ENCODE results near the gene DPP7. TPM values are rescaled to one million over a fixed set of nuclear protein-coding genes. Genes with fewer than 3 reads are reported as not detected.

DPP7 gene
- polyA plus RNA-seq, 3 donors, result 24.0 to 29.6 (median 27.7) TPM

DNA sequence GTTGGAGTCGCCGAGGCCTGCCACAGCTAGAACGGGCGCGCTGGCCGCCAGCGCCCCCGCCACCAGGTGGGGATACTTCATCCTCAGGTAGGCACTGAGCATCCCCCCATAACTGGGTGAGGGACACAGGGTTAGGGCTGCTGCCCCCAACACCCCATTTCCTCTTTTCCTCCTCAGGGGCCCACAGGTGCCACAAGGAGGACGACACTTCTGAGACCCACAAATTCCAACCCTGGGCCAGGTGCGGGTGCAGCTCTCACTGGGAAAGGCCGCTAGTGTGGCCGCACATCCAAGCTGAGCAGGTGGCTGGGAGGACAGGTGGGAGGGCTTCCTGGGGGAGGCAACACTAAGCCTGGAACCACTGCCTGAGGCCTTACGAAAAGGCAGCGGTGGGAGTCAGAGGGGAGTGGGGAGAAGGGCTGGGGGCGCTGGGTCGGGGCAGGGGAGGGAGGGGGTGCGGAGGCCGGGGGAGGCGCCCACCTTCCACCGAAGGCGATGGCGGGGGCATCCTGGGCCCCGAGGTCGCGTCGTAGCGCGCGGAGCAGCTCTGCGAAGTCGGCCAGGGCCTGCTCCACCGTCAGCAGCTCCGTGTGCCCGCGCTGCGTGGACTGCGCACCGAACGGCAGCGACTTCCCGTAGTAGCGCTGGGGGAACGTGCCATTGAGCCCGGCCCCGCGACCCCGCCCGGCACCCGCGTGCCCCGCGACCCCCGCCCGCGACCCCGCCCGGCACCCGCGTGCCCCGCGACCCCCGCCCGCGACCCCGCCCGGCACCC lies 961 bp downstream of the DPP7 start:
- DNase-seq, result no peak

DNA sequence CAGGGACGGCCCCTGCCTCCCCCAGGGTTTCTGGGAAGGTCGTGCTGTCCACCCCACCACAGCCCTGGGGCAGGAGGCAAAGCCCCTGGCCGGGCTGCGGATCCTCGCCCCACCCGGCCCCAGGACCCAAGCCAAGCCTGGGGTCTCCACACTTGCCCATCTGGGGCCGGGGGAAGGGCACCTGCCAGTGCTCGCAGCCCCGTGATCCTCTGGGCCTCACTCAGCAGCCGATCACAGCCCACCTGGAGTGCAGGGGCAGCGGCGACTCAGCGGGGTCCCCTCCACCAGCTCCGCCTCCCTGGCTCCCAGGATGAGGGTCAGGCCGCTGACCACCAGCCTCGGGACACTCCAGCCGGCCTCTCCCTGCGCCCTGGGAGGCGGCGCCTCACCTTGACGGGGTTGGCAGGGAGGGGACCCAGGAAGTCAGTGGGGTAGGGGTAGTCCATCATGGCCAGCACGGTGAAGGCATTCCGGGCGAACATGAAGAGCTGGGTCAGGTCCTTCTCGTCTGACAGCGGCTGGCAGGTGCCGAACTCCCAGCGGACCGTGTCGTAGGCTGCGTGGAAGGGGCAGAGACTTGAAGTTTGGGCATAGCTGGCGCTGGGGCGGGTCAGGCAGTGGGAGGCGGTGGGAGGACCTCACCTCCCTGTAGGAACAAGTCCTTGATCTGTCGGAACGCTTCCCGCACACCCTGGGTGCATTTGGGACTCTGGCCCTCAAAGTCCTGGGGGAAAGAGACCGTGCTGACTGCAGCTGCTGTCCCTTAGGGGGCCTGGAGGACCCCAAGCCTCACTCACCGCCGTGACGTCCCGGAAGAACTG lies 1.8 kb downstream of the DPP7 start:
- DNase-seq, result no peak

DNA sequence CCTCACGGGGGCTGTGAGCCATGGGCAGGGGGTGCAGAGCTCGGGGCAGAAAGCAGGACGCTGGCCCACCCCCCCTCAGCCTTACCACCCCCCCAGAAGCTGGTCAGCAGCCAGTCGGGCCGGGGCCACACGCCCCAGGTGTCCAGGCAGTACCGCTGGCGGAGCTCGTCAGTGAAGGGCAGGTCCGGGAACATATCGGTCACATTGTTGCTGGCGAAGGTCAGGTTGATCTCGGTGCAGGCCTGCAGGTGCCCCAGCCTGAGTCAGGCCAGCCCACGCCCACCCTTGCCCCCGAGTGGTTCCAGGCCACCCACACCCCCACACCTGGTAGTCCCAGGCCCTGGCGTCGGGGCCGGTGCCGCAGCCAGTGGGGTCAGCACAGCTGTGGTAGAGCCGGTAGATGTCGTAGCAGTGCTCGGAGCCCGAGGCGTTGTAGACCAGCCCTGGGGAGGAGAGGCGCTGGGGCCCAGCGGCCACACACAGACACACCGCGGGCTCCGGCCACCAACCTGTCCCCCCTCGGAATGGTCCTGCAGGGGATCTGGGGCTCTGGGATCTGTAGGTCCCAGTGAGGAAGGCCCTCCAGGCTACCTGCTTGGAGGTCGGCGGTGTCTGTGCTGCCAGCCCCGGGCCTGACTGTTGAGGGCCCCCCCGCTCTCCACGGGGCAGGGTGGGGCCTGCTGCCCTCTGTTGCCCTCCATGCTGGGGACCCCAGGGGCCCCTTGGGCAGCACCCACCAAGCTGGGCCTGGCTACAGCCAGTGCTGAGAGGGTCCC lies 2.6 kb downstream of the DPP7 start:
- DNase-seq, result no peak

DNA sequence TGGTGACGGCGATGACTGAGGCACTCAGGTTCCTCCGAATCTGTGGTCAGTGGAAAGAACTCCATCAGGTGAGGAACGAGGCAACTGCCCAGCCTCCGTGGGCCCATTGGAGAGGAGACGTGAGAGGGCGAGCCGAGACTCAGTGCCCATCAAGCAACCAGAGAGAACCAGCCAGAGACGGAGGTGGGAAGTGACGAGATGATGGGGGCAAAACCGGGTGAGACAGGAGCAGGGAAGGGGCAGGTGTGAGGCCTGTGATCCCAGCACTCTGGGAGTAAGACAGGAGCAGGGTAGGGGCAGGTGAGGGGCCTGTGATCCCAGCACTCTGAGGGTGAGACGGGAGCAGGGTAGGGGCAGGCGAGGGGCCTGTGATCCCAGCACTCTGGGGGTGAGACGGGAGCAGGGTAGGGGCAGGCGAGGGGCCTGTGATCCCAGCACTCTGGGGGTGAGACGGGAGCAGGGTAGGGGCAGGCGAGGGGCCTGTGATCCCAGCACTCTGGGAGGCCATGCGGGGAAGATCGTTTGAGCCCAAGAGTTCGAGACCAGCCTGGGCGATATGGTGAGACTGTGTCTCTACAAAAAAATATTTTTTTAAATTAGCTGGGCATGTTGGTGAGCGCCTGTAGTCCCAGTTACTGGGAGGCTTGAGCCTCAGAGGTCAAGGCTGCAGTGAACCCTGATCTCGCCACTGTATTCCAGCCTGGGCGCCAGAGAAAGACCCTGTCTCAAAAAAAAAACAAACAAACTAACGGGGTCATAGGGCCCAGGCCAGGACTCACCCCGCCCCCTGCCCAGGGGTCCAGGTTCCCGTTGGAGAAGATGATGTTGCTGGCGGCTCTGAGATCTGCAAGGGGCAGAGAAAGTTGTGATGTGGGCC lies 3.4 kb downstream of the DPP7 start:
- no peak for DNase-seq

DNA sequence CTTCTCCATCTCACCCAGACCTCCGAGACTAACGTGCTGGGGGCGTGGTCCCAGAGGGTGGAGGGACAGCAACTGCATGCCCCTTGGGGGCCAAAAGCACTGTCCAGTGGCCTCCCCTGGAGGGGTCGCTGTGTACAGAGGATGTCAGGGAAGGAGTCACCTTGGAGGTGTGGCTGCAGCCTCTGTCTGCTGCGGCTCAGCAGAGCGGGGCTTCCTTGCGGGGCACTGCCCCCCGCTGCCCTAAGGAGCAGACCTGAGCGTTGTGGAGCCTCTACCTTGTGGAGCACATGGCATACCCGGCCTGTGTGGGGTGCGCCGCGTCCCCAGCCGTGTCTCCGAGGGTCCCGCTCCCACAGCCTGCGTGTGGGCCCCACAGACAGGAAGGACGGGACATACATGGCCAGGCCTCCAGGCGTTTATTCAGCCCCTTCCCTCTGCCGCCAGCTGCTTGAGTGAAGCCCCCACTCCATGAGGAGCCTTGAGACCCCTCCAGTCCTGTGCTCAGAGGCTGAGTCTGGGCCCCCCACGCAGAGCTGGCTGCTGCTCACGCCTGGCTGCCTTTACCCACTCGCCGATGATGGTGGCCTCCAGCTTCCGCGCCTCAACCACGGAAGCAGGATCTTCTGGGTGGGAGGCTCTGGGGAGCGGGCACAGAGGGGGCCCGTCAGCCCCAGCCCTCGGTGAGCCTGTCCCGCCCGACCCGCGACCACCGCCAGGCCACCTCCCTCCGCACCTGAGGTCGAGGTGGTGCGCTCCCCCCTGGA lies 4.2 kb downstream of the DPP7 start:
- DNase-seq, result no peak

DNA sequence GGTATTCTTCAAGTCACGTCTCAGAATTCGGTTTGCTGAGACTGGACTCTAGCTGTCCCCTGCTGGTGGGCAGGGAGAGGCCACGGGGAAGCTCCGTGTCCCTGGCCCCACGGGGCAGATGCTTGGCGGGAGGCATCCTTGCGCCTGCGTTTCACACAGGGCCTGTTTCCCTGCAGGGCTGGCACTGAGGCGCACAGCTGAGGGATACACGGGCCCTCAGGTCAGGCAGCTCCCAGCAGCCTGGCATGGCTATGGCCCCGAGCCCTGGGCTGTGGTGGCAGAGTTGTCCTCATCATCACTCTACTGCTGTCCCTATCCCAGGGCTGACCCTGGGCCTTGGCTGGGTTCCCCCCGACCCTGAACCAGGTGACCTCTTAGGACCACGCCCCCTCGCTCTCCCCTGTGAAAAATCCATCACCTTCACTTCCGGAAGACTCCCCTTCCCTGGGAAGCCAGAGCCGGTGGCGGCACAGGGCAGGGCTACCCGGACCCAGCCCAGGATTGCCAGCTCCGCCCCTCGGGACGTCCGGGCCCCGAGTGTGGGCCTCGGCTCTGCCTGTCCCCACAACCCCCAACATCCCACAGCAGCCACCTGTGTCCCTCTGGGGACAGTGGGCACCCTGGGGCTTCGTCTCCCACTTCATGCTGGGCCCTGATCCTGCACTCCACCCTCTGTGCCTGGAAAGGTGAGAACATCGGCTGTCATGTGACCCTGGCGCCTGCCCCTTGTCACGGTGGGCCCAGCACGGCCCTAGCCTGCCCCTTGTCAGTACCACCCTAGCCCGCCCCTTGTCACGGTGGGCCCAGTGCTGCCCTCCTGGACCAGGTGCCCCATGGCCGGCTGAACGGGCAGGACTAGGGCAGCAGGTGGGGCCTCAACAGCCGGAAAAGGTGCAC lies 5.0 kb downstream of the DPP7 start:
- no peak for DNase-seq

DNA sequence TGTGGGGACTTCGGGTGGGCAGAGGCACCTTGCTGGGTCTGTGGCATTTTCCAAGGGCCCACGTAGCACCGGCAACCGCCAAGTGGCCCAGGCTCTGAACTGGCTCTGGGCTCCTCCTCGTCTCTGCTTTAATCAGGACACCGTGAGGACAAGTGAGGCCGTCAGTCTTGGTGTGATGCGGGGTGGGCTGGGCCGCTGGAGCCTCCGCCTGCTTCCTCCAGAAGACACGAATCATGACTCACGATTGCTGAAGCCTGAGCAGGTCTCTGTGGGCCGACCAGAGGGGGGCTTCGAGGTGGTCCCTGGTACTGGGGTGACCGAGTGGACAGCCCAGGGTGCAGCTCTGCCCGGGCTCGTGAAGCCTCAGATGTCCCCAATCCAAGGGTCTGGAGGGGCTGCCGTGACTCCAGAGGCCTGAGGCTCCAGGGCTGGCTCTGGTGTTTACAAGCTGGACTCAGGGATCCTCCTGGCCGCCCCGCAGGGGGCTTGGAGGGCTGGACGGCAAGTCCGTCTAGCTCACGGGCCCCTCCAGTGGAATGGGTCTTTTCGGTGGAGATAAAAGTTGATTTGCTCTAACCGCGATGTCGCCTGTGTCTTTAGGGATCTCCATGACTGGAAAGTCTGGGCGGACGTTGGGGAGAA lies 5.8 kb downstream of the DPP7 start:
- DNase-seq, result no peak

DNA sequence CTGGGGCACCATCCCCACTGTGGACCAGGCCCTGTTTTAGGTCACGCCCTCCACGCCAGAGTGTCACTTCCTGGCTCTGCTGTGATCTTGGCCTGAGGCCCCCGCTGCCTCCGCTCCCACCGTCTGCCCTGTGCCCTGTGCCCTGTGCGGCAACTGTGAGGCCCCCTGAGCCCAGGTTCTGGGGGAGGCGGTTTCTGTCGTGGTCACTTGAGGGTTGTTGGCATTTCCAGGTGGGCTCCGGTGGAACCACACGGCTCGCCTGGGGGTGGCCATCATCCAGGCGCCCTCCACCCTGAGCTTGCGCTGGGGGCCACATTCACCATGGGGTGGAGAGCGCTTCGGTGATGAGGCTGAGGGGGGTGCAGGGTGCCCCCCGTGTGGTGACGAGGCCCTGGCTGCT lies 6.6 kb downstream of the DPP7 start:
- no peak for DNase-seq

DNA sequence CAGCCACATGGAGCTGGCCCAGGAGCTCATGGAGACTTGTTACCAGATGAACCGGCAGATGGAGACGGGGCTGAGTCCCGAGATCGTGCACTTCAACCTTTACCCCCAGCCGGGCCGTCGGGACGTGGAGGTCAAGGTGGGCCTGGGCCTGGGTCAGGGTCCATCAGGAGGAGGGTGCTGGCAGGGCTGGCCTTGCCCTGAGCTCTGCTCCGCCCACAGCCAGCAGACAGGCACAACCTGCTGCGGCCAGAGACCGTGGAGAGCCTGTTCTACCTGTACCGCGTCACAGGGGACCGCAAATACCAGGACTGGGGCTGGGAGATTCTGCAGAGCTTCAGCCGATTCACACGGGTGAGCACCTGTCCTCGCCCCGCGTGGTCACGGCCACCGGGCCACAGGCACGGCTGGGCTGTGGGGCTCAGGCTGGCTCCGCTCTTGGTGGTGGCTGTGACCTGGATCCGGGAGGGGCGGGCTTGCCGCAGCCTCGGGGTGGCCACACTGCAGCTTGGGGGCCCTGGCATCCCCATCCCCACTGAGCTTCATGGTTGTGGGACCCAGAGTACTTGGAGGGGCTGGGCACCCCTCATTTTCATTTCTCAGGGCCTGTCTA lies 7.1 kb downstream of the DPP7 start:
- no peak for DNase-seq

DNA sequence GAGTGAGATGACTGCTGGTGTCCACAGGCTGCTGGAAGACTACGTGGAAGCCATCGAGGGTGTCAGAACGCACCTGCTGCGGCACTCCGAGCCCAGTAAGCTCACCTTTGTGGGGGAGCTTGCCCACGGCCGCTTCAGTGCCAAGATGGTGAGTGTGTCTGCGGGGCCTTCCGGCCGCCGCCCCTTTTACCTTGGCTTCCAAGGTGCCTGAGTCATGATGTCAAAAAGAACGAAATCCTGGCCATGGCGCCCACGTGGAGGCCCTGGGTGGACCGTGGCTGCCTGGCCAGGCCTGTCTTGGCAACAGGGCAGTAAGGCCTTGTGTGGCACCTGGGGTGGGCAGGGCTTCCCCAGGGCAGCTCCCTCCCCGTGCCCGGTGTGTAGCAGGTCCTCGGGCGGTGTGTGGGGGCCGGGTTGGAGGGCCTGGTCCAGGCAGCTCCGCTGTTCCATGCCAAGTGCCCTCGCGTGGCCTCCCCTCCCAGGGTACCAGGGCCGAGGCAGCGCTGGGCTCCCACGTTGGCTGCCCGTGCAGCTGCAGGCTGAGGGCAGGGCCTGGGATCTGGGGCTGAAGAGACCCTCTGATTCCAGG lies 7.8 kb downstream of the DPP7 start:
- DNase-seq, result no peak

DNA sequence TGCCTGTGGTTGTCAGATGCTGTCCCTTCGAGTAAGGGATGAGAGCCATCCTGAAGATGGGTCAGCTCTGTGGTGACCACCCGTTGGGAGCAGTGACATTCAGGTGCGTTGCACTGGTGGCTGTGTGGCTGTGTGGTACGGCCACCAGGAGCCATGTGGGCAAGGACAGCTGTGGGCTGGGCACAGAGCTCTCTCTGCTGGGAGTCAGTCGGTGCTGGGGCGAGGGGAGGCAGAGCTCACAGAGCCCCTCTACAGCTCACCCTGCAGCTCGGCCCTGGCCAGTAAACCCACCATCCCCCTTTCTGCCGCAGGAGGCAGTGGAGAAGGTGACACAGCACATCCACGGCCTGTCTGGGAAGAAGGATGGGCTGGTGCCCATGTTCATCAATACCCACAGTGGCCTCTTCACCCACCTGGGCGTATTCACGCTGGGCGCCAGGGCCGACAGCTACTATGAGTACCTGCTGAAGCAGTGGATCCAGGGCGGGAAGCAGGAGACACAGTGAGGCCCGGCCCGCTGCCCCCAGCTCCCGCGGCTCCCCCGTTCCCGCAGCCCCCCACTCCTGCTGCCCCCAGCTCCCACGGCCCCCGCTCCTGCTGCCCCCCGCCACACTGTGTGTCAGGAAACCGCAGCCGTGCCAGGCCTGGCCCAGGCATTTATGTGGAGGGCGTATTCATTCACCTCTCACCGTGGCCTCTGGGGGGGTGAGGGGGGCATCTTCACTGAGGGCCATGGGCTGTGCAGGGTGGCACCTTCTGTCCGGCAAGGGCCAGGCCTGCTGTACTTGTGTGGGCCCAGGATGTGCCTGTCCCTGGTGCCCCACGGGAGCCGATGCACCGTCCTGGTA lies 8.5 kb downstream of the DPP7 start:
- DNase-seq, result no peak

DNA sequence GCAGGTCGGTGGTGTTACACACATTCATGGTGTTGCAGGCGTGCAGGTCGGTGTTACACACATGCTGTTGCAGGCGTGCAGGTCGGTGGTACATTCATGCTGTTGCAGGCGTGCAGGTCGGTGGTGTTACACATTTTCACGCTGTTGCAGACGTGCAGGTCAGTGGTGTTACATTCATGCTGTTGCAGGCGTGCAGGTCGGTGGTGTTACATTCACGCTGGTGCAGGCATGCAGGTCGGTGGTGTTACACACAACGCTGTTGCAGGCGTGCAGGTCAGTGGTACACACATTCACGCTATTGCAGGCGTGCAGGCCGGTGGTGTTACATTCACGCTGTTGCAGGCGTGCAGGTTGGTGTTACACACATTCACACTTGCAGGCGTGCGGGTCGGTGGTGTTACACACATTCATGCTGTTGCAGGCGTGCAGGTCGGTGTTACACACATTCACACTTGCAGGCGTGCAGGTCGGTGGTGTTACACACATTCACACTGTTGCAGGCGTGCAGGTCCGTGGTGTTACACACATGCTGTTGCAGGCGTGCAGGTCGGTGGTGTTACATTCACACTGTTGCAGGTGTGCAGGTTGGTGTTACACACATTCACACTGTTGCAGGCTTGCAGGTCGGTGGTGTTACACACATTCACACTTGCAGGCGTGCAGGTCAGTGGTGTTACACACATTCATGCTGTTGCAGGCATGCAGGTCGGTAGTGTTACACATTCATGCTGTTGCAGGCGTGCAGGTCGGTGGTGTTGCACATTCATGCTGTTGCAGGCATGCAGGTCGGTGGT lies 11.1 kb downstream of the DPP7 start:
- DNase-seq, result no peak

DNA sequence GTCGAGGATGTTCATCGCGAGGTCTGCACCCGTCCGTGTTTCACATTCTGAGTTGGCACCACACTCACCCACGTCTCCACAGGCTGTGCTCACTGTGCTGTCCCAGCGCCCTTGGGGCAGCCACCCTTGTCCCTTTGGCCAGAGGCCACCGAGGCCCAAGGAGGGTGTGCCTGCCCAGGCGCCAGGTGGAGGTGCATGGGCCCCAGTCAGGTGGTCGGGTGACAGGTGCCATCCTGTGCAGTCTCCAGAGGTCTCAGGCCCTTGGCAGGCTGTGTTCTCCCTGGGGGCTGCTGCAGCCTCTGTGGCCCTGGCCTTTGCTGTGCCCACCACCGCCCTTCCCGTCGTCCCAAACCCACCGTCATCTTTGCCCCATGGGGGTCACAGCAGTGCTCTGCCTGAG lies 15.3 kb downstream of the DPP7 start:
- no peak for DNase-seq

DNA sequence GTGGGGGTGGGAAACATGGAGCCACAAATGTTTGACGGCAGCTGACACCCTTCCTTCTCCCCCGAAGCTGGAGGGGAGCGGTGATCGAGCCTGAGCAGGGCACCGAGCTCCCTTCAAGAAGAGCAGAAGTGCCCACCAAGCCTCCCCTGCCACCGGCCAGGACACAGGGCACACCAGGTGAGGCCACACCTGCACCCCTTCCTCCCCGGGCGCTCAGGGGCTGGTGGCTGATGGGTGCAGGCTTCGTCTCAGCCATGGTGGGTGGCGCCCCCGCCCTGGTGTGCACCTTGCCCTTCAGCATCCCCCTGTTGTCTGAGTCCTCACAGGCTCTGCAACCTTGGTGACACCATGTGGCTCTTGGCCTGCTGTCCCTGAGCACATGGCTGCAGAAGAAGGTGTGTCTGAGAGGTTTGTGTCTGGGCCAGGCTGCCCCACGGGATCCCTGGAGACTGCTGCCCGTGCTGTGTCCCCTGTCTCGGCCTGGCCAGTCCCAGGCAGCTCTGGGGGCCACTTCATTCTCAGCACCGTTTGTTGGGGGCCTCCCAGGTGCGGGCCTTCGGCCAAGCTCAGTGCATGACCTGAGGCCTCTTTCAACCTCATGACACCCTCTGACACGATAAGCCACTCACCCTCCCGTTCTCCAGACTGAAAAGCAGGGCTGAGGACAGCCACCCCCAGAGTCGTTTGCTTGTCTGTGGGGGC lies 16.6 kb downstream of the DPP7 start:
- DNase-seq, result no peak

DNA sequence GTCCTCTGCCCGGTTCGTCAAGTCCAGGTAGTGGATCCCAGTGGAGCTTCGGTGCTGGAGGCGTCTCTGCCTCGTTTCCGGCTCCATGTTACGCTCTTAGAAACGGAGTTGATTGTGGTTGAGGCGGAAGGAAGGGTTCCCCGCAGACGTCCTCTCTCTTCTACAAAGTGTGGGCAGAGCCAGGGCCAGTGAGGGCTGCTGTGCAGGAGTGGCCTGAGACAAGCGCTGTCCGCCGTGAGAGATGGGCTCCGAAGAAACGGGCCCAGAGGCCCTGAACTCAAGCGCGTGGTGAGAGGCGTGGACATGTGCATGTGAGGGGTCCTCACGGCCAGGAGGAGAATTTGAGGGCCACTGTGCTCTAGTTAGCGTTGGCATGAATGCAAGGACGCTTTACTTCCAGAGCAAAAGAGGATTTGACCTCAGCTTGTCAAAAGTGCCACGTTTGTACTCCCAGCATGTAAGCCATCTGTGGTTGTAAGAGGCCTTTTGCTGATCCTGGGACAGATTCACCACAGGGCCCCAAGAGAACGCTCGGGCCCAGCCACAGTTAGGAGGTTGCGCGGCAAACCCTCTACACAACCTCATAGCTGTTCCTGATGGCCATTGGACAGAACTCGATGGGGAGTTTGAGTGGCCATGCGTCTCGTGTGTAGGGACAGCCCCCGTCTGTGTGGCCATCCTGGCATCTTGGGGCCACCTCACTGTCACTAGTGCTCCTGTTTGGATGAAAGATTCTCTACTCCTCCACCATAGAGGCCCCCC lies 17.6 kb downstream of the DPP7 start:
- DNase-seq, result no peak
